ENCODE measurements around the gene GPC6. TPM values are rescaled to one million over a fixed set of nuclear protein-coding genes. Genes with fewer than 3 reads are reported as not detected.

The GPC6 gene
- polyA plus RNA-seq, 2 of the 4 experiments (the other 2 are of a cell fraction), result 8.0 to 14.4 TPM

GRCh38 chr13:93843082-93843481 is 616.5 kb downstream of the GPC6 start:
- CTCF ChIA-PET, result no interaction called here
- TF ChIP-seq HOXA7 (CRISPR knock-in tag; IDR thresholded peaks at IDR 0.05), result no peak
- no peak for TF ChIP-seq FOXS1 (CRISPR knock-in tag; IDR thresholded peaks at IDR 0.05)
- TF ChIP-seq ZFP36 (IDR thresholded peaks at IDR 0.05; ENCODE audit: borderline replicate concordance, partially characterized antibody), result no peak
- TF ChIP-seq, protein P1, sequence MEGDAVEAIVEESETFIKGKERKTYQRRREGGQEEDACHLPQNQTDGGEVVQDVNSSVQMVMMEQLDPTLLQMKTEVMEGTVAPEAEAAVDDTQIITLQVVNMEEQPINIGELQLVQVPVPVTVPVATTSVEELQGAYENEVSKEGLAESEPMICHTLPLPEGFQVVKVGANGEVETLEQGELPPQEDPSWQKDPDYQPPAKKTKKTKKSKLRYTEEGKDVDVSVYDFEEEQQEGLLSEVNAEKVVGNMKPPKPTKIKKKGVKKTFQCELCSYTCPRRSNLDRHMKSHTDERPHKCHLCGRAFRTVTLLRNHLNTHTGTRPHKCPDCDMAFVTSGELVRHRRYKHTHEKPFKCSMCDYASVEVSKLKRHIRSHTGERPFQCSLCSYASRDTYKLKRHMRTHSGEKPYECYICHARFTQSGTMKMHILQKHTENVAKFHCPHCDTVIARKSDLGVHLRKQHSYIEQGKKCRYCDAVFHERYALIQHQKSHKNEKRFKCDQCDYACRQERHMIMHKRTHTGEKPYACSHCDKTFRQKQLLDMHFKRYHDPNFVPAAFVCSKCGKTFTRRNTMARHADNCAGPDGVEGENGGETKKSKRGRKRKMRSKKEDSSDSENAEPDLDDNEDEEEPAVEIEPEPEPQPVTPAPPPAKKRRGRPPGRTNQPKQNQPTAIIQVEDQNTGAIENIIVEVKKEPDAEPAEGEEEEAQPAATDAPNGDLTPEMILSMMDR (IDR thresholded peaks at IDR 0.05), result no peak
- TF ChIP-seq, protein P2, sequence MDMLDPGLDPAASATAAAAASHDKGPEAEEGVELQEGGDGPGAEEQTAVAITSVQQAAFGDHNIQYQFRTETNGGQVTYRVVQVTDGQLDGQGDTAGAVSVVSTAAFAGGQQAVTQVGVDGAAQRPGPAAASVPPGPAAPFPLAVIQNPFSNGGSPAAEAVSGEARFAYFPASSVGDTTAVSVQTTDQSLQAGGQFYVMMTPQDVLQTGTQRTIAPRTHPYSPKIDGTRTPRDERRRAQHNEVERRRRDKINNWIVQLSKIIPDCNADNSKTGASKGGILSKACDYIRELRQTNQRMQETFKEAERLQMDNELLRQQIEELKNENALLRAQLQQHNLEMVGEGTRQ (IDR thresholded peaks at IDR 0.05), result no peak
- TF ChIP-seq GATA3 (IDR thresholded peaks at IDR 0.05; ENCODE audit: borderline replicate concordance), result no peak
- no peak for TF ChIP-seq SREBF2 (IDR thresholded peaks at IDR 0.05)
- TF ChIP-seq, protein P3, sequence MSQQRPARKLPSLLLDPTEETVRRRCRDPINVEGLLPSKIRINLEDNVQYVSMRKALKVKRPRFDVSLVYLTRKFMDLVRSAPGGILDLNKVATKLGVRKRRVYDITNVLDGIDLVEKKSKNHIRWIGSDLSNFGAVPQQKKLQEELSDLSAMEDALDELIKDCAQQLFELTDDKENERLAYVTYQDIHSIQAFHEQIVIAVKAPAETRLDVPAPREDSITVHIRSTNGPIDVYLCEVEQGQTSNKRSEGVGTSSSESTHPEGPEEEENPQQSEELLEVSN (IDR thresholded peaks at IDR 0.05; ENCODE audit: borderline replicate concordance, low read depth), result no peak
- no peak for TF ChIP-seq PHF8 (IDR thresholded peaks at IDR 0.05; ENCODE audit: borderline replicate concordance, low read depth)
- TF ChIP-seq, protein P4, sequence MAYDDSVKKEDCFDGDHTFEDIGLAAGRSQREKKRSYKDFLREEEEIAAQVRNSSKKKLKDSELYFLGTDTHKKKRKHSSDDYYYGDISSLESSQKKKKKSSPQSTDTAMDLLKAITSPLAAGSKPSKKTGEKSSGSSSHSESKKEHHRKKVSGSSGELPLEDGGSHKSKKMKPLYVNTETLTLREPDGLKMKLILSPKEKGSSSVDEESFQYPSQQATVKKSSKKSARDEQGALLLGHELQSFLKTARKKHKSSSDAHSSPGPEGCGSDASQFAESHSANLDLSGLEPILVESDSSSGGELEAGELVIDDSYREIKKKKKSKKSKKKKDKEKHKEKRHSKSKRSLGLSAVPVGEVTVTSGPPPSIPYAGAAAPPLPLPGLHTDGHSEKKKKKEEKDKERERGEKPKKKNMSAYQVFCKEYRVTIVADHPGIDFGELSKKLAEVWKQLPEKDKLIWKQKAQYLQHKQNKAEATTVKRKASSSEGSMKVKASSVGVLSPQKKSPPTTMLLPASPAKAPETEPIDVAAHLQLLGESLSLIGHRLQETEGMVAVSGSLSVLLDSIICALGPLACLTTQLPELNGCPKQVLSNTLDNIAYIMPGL (CRISPR knock-in tag; IDR thresholded peaks at IDR 0.05; ENCODE audit: borderline replicate concordance), result no peak
- TF ChIP-seq RNF2 (IDR thresholded peaks at IDR 0.05; ENCODE audit: borderline replicate concordance, low read depth), result no peak
- TF ChIP-seq FOSL2 (IDR thresholded peaks at IDR 0.05), result no peak
- no peak for TF ChIP-seq FOSL2 (CRISPR knock-in tag; IDR thresholded peaks at IDR 0.05)
- no peak for TF ChIP-seq CEBPB (IDR thresholded peaks at IDR 0.05)
- TF ChIP-seq POLR2A (IDR thresholded peaks at IDR 0.05; ENCODE audit: low read length), result no peak
- no peak for TF ChIP-seq JUN (IDR thresholded peaks at IDR 0.05)
- no peak for TF ChIP-seq CHD2 (IDR thresholded peaks at IDR 0.05; ENCODE audit: low read length, partially characterized antibody)
- no peak for TF ChIP-seq EHMT2 (IDR thresholded peaks at IDR 0.05; ENCODE audit: low read depth)
- TF ChIP-seq, protein P5, sequence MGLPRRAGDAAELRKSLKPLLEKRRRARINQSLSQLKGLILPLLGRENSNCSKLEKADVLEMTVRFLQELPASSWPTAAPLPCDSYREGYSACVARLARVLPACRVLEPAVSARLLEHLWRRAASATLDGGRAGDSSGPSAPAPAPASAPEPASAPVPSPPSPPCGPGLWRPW (IDR thresholded peaks at IDR 0.05), result no peak
- no peak for TF ChIP-seq EHF (CRISPR knock-in tag; IDR thresholded peaks at IDR 0.05)
- TF ChIP-seq FOSB (CRISPR knock-in tag; IDR thresholded peaks at IDR 0.05), result no peak
- POLR2A ChIA-PET, result no interaction called here
- 0 out of 3 replicates have a peak, but pooled peaks cover 7% of the 10 kb centered on the region for H3K4me1 ChIP-seq
- ATAC-seq (no peak), DNase-seq (ENCODE audit: low read depth in 1 of 2, low spot score in 1 of 2) (no peak), FAIRE-seq (no peak)
- no peaks in the 10 kb centered on the region for H3K9me3 ChIP-seq
- H3K4me3 ChIP-seq, result no peak overlapping the region
- no peak overlapping the region for H3K27ac ChIP-seq
- 52% methylated on average over 3 of the region's 3 CpGs for WGBS (ENCODE audit: missing lambda C conversion rate)
- H3K4me2 ChIP-seq, result no peak overlapping the region

- 0 out of 6 replicates have a peak overlapping the region, but pooled peaks of 1 of the 2 experiments have one; percentile 49 for H3K27ac ChIP-seq
These were observed 620.6 kb downstream of the GPC6 start for GRCh38 chr13:93847162-93847561.

More at GRCh38 chr13:93847162-93847561, 620.6 kb downstream of the GPC6 start:
- ChIA-PET CTCF (no interaction called here), POLR2A (no interaction called here)
- Histone ChIP-seq H3K9me3 (no peaks in the 10 kb centered on the region), H3K4me1 (0 out of 3 replicates have a peak, but pooled peaks cover 7% of the 10 kb centered on the region), H3K4me3 (no peak overlapping the region), H3K4me2 (peak overlapping the region; percentile 39; the same call in 2 of the 3 replicates)
- peak; percentile 23; the same call in 1 of the 2 replicates for TF ChIP-seq JUNB (IDR thresholded peaks at IDR 0.05)
- no peak for TF ChIP-seq RARB (CRISPR knock-in tag; IDR thresholded peaks at IDR 0.05)
- peak in 1 of 2 experiments; percentile 52; a peak in 1 of 4 replicates for TF ChIP-seq CEBPB (IDR thresholded peaks at IDR 0.05)
- no peak for TF ChIP-seq ZSCAN20 (CRISPR knock-in tag; IDR thresholded peaks at IDR 0.05)
- peak; percentile 28; the same call in 1 of the 2 replicates for TF ChIP-seq FOSL2 (IDR thresholded peaks at IDR 0.05)
- TF ChIP-seq FOSL2 (CRISPR knock-in tag; IDR thresholded peaks at IDR 0.05), result peak; percentile 69
- TF ChIP-seq NPAS2 (CRISPR knock-in tag; IDR thresholded peaks at IDR 0.05; ENCODE audit: borderline replicate concordance), result no peak
- peak; percentile 30; a peak in 1 of 6 replicates for ATAC-seq
- 28% methylated on average over 7 of the region's 7 CpGs for WGBS (ENCODE audit: missing lambda C conversion rate)
- peak; percentile 1 to 29 for DNase-seq (ENCODE audit: low read depth in 1 of 2, low spot score in 1 of 2)
- no peak for FAIRE-seq

Measured in A549 (cell line).